D721Med (cell line): Measurements from ENCODE around the gene ANKRD26.

Source experiments
- DNase-seq: peaks from one replicate; pipeline ENCODE4 v3.0.0; 2011; ENCODE audit warnings: low spot score; ENCODE audit not compliant: insufficient read length
- FAIRE-seq: peaks from 2 replicates; lab custom pipeline; 2011; peaks lifted over from hg19 to GRCh38; lab: Jason Lieb, UNC
- TF ChIP-seq, protein P1 (sequence below): IDR thresholded peaks from 2 replicates; pipeline ENCODE4 v1.5.1; 2012; ENCODE audit warnings: mild to moderate bottlenecking, control low read depth; ENCODE audit not compliant: insufficient read depth; ENCODE audit errors: missing control alignments

The ANKRD26 gene

DNA sequence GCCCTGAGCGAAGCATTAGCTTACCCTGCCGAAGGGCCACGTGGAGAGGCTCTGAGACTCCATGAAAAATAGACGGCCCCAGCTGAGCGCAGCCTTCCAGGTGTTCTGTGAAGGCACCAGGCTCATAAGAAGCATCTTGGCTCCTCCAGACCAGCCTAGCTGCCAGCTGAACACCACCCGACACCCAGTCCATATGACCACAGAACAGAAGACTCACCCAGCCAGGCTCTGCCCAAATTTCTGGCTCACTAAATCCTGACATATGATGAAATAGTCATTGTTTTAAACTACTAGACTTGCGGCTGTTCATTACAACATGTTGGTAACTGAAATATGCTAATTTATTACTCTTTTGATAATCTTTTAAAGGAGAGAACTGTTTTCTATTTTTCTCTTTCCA is 140.0 kb downstream of the ANKRD26 start:
- no peak for FAIRE-seq
- TF ChIP-seq, protein P1, sequence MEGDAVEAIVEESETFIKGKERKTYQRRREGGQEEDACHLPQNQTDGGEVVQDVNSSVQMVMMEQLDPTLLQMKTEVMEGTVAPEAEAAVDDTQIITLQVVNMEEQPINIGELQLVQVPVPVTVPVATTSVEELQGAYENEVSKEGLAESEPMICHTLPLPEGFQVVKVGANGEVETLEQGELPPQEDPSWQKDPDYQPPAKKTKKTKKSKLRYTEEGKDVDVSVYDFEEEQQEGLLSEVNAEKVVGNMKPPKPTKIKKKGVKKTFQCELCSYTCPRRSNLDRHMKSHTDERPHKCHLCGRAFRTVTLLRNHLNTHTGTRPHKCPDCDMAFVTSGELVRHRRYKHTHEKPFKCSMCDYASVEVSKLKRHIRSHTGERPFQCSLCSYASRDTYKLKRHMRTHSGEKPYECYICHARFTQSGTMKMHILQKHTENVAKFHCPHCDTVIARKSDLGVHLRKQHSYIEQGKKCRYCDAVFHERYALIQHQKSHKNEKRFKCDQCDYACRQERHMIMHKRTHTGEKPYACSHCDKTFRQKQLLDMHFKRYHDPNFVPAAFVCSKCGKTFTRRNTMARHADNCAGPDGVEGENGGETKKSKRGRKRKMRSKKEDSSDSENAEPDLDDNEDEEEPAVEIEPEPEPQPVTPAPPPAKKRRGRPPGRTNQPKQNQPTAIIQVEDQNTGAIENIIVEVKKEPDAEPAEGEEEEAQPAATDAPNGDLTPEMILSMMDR = no peak
- DNase-seq = no peak

GRCh38 chr10:26959841-26960240 is 140.5 kb downstream of the ANKRD26 start:
- DNase-seq = no peak
- TF ChIP-seq, protein P1 = no peak
- no peak for FAIRE-seq
